Measurements from ENCODE around the gene SOX6.
"Not testable (repeated sequence)": the region's sequence is repeated elsewhere in the genome, so short reads cannot be mapped to it uniquely, and the experiment has no call there.

The SOX6 gene

GRCh38 chr11:16052750-16053149 is 303.6 kb downstream of the SOX6 start:
- H3K4me3 ChIP-seq (ENCODE audit: low read depth, low read length), result no peak overlapping the region

DNA sequence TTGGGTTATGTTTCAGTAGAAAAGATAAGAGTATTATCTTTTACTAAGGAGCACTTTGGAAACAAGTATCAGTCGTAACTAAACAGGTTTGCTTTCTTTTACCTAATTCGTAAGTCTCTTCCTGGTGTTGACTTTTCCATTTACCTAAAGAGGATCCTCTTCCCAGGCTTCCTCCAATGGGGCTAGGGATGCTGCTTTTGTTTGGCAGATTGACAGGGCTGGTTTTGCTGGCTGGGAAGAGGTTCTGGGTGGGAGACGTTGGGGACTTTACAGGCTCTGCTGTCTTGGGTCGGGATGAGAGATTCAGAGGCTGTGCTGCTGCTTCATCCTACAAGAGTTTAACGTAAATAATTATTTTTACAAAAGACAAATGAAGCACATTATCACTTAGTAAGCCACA is 306.7 kb downstream of the SOX6 start:
- no peak overlapping the region for H3K4me3 ChIP-seq (ENCODE audit: low read depth, low read length)

- no peak overlapping the region for H3K4me3 ChIP-seq (ENCODE audit: low read depth, low read length)
Measured at GRCh38 chr11:16047073-16047472, 309.3 kb downstream of the SOX6 start.

DNA sequence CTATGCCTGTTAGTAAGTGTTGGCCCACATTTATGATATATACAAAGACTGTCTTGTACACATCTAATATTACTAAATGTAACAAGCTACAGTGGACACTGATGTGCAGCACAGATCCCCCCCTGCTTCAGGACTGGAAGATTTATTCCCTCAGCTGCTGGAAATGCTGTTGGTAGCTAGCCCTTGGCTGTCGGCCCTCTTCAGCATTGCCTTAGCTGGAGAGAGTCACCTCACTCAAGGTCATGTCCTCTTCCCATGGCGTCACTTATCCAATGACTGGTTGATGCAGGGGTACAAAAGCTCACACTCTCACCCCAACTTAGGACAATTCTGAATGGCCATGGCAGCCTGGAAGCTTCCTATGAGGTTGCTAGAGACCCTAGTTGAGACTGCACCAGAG is 312.7 kb downstream of the SOX6 start:
- H3K4me3 ChIP-seq (ENCODE audit: low read depth, low read length), result no peak overlapping the region

GRCh38 chr11:16041207-16041606 is 315.1 kb downstream of the SOX6 start:
- H3K4me3 ChIP-seq (ENCODE audit: low read depth, low read length), result no peak overlapping the region

DNA sequence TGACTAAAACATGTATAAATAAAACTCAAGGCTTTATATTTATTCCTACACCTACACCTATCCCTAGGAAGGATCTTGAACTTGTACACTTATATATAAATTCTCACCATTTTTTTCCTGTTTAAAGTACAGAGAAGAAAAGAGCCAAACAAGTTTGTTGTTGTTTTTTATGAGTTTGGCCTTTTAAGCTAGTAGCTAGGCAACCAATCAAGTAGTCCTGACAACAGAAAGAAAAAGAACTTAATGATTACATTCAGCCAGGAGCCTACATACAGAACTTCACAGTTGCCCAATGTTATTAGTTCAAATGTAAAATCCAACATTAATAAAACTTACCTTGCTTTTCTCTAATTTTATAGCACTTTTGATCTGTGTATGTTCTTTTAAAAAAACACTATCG is 316.2 kb downstream of the SOX6 start:
- H3K4me3 ChIP-seq (ENCODE audit: low read depth, low read length), result no peak overlapping the region

- no peak overlapping the region for H3K4me3 ChIP-seq (ENCODE audit: low read depth, low read length)
Measured at GRCh38 chr11:16037179-16037578, 319.2 kb downstream of the SOX6 start.

- no peak overlapping the region for H3K4me3 ChIP-seq (ENCODE audit: low read depth, low read length)
Measured at GRCh38 chr11:16036218-16036617, 320.1 kb downstream of the SOX6 start.

- no peak overlapping the region for H3K4me3 ChIP-seq (ENCODE audit: low read depth, low read length)
Measured at GRCh38 chr11:16034074-16034473, 322.3 kb downstream of the SOX6 start.

- H3K4me3 ChIP-seq (ENCODE audit: low read depth, low read length), result no peak overlapping the region
Measured at GRCh38 chr11:16032974-16033373, 323.4 kb downstream of the SOX6 start.

GRCh38 chr11:16031210-16031609 is 325.1 kb downstream of the SOX6 start:
- H3K4me3 ChIP-seq (ENCODE audit: low read depth, low read length), result no peak overlapping the region

- H3K4me3 ChIP-seq (ENCODE audit: low read depth, low read length), result no peak overlapping the region
Measured at GRCh38 chr11:16030664-16031063, 325.7 kb downstream of the SOX6 start.

GRCh38 chr11:16029151-16029550 is 327.2 kb downstream of the SOX6 start:
- not testable (repeated sequence) for H3K4me3 ChIP-seq (ENCODE audit: low read depth, low read length)

GRCh38 chr11:16028419-16028818 is 327.9 kb downstream of the SOX6 start:
- H3K4me3 ChIP-seq (ENCODE audit: low read depth, low read length), result no peak overlapping the region

DNA sequence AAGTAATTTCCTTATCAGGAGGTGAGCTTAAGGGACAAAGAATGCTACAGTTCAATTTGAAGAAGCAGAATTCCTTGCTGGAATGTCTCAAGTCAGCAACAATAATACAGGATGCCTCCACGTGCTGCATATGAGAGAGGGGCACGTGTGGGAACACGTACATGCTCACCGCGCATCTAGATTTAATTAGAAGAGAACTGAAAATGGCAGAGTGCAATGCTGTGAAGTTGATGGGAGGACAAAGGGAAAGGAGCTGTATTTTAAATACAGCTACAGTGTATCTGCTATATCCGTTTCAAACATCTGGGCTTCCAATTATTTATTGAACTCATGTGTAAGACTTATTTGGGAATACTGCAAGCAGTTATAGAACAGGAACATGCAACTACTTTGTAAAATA is 328.7 kb downstream of the SOX6 start:
- H3K4me3 ChIP-seq (ENCODE audit: low read depth, low read length), result no peak overlapping the region

DNA sequence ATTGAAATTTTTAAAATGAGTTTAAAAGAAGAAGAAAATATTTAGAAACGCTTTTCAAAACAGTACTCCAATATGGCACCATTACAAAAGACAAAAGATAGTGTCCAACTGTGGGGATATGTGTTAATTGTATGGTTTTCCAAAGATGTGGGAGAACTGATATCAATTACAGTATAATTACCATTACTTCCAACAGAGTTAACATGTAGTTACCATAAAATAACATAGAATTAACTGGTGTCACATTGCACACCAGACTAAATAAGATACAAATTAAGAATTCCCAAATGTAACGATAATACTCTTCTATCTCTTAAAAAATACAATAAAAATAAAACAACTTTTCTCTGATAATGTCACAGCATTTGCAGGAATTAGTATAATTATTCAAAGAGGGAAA is 329.5 kb downstream of the SOX6 start:
- no peak overlapping the region for H3K4me3 ChIP-seq (ENCODE audit: low read depth, low read length)

DNA sequence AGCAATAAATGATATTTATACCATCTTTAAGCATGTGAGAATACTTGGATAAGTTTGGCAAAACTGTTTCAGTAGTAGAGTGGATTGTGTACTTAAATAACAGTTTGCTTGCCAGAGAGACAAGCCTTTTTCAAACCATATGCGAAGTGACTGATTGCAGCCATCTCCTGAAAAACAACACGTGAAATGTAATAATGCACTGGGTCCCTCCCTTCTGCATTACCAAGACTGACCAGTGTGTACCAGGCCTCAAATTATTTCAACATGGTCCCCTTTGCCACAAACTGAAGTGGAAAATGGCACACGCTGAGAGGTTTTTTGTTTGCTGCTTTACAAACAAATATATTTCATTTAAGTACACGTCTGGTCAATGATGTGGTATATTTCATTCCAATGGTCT is 337.4 kb downstream of the SOX6 start:
- H3K4me3 ChIP-seq (ENCODE audit: low read depth, low read length), result no peak overlapping the region

DNA sequence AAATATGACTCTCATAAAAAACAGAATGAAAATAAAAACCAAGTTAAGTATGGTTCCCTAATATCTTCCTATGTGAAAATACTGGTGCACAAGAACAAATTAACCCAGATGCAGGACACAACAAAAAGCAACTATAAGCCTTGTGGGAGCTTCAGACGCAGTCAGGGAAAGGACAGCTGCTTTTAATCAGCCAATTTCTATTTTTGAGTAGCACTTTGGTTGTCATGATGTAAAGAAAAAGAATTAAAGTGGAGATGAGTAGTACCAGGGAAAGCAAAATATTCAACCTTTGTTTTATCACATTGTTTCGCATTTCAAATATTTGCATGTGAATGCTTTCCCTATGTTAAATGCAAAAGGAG is 339.9 kb downstream of the SOX6 start:
- no peak overlapping the region for H3K4me3 ChIP-seq (ENCODE audit: low read depth, low read length)

- H3K4me3 ChIP-seq (ENCODE audit: low read depth, low read length), result no peak overlapping the region
Measured at GRCh38 chr11:16015741-16016467, 340.4 kb downstream of the SOX6 start.

DNA sequence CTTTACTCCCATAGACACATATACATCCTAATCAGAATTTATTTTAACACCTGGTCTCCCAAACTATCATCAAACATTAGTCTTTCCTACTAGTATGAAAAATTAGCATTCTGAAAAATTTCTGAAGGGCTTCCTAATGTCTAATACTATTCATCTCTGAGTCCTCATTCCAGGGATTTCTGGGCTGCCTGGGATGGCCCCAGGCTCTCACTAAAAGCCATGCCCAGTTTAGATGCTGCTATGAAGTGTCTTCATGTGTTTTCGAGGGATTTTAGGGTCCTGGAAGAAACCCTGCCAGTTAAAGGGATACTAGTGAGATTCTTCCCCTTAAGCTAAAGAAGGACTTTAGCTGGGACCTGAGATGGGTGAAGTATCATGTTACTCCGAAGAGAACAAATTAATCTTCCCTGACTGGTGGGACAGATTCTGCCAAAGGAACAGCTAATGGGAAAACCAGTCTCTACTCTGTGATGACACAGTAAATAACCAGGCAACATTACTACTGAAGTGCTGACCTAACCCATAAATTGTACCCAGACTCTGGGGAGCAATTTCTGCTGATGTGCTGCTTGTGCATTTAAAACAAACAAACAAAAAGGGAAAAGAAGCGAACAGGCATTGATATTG is 342.6 kb downstream of the SOX6 start:
- H3K4me3 ChIP-seq (ENCODE audit: low read depth, low read length), result no peak overlapping the region

GRCh38 chr11:16013242-16013641 is 343.1 kb downstream of the SOX6 start:
- H3K4me3 ChIP-seq (ENCODE audit: low read depth, low read length), result no peak overlapping the region

DNA sequence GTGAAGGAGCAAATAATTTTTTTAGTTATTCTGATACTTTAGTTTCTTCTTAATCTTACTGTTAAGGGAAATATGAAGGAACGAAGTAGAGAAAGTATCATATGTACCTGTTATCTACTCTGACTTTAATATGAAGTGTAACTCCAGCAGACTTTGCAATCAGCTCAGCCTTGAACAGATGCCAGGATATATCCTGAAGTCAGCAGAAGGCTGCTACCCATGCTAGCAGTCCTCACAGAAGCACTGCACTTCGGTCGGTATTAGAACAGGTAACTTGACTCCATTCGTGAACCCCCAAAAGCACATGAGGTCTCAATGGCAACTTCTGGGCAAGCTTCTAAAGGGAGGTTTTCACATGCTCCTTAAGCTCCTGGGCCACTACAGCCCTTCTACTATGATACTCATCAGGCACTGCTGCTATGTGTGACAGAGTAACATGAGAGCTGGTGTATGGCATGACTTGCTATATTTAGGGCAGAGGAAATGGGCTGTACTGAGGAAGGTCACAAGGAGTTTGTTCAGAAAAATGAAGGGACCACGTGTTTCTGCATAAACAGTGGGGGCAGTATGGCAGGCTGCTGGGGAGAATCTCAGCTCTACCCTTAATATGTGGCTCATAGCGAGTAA is 344.1 kb downstream of the SOX6 start:
- no peak overlapping the region for H3K4me3 ChIP-seq (ENCODE audit: low read depth, low read length)

Data from iPS-11a (cell line).